Left lung (tissue), 8 donors: Measurements from ENCODE around the gene SPDYE17. TPM values are rescaled to one million over a fixed set of nuclear protein-coding genes. Genes with fewer than 3 reads are reported as not detected.

Experiments used
- polyA plus RNA-seq, 6 donors: library from polyadenylated mRNA; unstranded; fragments of 120-200 nt; gene quantifications; one replicate each; pipeline ENCODE4 v1.2.1, GENCODE V29; 2013; ENCODE audit not compliant: insufficient read length in 6 of 6
- total RNA-seq, 2 donors: library from RNA; stranded (reverse); fragmentation: NEBNext Ultra II Directional; extraction: Animal tissue kit (Norgen Biotek cat#: 25700); gene quantifications; one replicate each; pipeline ENCODE4 v1.2.1, GENCODE V29; 2021
- donor health status: DM: no; HTN: yes; CAD: no.
- donor health status: DM: no; HTN: no; CAD: no.

The SPDYE17 gene
- total and polyA plus RNA-seq, 8 donors = not detected

Other genes starting within 250 kb of the SPDYE17 start
- gene SPDYE18, start 30.2 kb upstream of the SPDYE17 start, total RNA-seq = under 1 TPM; 0.44 to 0.81 TPM
- 1 to 10 TPM in 5 of 6 donors, under 1 TPM in 1; 0.72 to 1.8 (median 1.2) TPM for gene SPDYE18, start 30.2 kb upstream of the SPDYE17 start, polyA plus RNA-seq
- gene CCDC146, start 90.3 kb upstream of the SPDYE17 start, total RNA-seq = 10 to 100 TPM in 1 of 2 donors, 1 to 10 TPM in 1; 3.9 to 14.5 TPM
- gene CCDC146, start 90.3 kb upstream of the SPDYE17 start, polyA plus RNA-seq = 10 to 100 TPM; 16.1 to 29.8 (median 23.8) TPM
- gene FGL2, start 167.5 kb upstream of the SPDYE17 start, total RNA-seq = 10 to 100 TPM; 21.0 to 29.1 TPM
- 1 to 10 TPM; 6.0 to 9.5 (median 7.6) TPM for gene FGL2, start 167.5 kb upstream of the SPDYE17 start, polyA plus RNA-seq